ENCODE data around the gene C13orf46.

DNA sequence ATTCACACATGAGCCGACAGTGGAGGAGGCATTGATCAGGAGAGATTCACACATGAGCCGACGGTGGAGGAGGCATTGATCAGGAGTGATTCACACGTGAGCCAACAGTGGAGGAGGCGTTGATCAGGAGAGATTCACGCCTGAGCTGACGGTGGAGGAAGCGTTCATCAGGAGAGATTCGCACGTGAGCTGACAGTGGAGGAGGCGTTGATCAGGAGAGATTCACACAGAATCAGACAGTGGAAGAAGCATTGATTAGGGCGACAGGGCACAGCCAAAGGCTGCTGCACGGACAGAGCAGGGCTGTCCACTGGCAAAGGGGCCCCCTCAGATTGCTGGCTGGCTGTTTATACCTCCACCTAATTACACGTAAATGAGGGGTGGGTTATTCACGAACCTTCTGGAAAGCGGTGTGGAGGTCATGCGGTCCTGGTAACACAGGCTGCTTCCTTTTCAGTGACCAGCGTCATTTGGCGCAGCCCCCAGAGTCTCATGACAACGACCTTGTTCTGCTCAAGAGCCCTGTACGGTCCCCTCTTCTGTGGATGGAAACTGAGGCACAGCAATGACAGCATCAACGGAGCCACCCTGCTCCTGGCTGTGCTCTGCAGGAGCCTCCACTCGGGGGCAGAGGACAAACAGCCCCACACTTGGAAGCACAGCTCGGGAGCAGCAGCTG is 59.4 kb downstream of the C13orf46 start:
- TF ChIP-seq, protein P1, sequence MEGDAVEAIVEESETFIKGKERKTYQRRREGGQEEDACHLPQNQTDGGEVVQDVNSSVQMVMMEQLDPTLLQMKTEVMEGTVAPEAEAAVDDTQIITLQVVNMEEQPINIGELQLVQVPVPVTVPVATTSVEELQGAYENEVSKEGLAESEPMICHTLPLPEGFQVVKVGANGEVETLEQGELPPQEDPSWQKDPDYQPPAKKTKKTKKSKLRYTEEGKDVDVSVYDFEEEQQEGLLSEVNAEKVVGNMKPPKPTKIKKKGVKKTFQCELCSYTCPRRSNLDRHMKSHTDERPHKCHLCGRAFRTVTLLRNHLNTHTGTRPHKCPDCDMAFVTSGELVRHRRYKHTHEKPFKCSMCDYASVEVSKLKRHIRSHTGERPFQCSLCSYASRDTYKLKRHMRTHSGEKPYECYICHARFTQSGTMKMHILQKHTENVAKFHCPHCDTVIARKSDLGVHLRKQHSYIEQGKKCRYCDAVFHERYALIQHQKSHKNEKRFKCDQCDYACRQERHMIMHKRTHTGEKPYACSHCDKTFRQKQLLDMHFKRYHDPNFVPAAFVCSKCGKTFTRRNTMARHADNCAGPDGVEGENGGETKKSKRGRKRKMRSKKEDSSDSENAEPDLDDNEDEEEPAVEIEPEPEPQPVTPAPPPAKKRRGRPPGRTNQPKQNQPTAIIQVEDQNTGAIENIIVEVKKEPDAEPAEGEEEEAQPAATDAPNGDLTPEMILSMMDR (IDR thresholded peaks at IDR 0.05), result no peak
- TF ChIP-seq, protein P2, sequence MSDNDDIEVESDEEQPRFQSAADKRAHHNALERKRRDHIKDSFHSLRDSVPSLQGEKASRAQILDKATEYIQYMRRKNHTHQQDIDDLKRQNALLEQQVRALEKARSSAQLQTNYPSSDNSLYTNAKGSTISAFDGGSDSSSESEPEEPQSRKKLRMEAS (IDR thresholded peaks at IDR 0.05), result no peak
- TF ChIP-seq MAZ (IDR thresholded peaks at IDR 0.05; ENCODE audit: borderline replicate concordance, low read depth, low read length), result no peak
- no peak for TF ChIP-seq HDAC2 (IDR thresholded peaks at IDR 0.05)
- TF ChIP-seq KDM1A (IDR thresholded peaks at IDR 0.05; ENCODE audit: low read depth), result no peak
- TF ChIP-seq, protein P3, sequence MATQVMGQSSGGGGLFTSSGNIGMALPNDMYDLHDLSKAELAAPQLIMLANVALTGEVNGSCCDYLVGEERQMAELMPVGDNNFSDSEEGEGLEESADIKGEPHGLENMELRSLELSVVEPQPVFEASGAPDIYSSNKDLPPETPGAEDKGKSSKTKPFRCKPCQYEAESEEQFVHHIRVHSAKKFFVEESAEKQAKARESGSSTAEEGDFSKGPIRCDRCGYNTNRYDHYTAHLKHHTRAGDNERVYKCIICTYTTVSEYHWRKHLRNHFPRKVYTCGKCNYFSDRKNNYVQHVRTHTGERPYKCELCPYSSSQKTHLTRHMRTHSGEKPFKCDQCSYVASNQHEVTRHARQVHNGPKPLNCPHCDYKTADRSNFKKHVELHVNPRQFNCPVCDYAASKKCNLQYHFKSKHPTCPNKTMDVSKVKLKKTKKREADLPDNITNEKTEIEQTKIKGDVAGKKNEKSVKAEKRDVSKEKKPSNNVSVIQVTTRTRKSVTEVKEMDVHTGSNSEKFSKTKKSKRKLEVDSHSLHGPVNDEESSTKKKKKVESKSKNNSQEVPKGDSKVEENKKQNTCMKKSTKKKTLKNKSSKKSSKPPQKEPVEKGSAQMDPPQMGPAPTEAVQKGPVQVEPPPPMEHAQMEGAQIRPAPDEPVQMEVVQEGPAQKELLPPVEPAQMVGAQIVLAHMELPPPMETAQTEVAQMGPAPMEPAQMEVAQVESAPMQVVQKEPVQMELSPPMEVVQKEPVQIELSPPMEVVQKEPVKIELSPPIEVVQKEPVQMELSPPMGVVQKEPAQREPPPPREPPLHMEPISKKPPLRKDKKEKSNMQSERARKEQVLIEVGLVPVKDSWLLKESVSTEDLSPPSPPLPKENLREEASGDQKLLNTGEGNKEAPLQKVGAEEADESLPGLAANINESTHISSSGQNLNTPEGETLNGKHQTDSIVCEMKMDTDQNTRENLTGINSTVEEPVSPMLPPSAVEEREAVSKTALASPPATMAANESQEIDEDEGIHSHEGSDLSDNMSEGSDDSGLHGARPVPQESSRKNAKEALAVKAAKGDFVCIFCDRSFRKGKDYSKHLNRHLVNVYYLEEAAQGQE (IDR thresholded peaks at IDR 0.05), result no peak
